ENCODE measurements around the gene CSAD.
A peak's percentile ranks its signal among the peaks of the same experiment; 100 is the strongest.

CSAD gene

GRCh38 chr12:53159195-53159839 is 21.4 kb downstream of the CSAD start:
- peak; percentile 79 to 81 for DNase-seq (ENCODE audit: extremely low read depth in 1 of 2, low read depth in 1 of 2)

GRCh38 chr12:53152390-53152789 is 28.3 kb downstream of the CSAD start:
- DNase-seq (ENCODE audit: extremely low read depth in 1 of 2, low read depth in 1 of 2), result no peak

- no peak for DNase-seq (ENCODE audit: extremely low read depth in 1 of 2, low read depth in 1 of 2)
These were observed 29.7 kb downstream of the CSAD start for GRCh38 chr12:53151039-53151438.

- DNase-seq (ENCODE audit: extremely low read depth in 1 of 2, low read depth in 1 of 2), result no peak
These were observed 33.1 kb downstream of the CSAD start for GRCh38 chr12:53147653-53148052.

GRCh38 chr12:53147181-53147580 is 33.5 kb downstream of the CSAD start:
- no peak for DNase-seq (ENCODE audit: extremely low read depth in 1 of 2, low read depth in 1 of 2)

- no peak for DNase-seq (ENCODE audit: extremely low read depth in 1 of 2, low read depth in 1 of 2)
These were observed 35.1 kb downstream of the CSAD start for GRCh38 chr12:53145383-53146260.

GRCh38 chr12:53143355-53143754 is 37.4 kb downstream of the CSAD start:
- no peak for DNase-seq (ENCODE audit: extremely low read depth in 1 of 2, low read depth in 1 of 2)

- no peak for DNase-seq (ENCODE audit: extremely low read depth in 1 of 2, low read depth in 1 of 2)
These were observed 47.0 kb downstream of the CSAD start for GRCh38 chr12:53133722-53134121.

GRCh38 chr12:53131844-53132243 is 48.9 kb downstream of the CSAD start:
- DNase-seq (ENCODE audit: extremely low read depth in 1 of 2, low read depth in 1 of 2), result no peak

- no peak for DNase-seq (ENCODE audit: extremely low read depth in 1 of 2, low read depth in 1 of 2)
These were observed 51.8 kb downstream of the CSAD start for GRCh38 chr12:53128780-53129569.

- DNase-seq (ENCODE audit: extremely low read depth in 1 of 2, low read depth in 1 of 2), result no peak
These were observed 53.6 kb downstream of the CSAD start for GRCh38 chr12:53127169-53127568.

- DNase-seq (ENCODE audit: extremely low read depth in 1 of 2, low read depth in 1 of 2), result no peak
These were observed 56.4 kb downstream of the CSAD start for GRCh38 chr12:53124352-53124723.

GRCh38 chr12:53123578-53124351 is 57.0 kb downstream of the CSAD start:
- DNase-seq (ENCODE audit: extremely low read depth in 1 of 2, low read depth in 1 of 2), result no peak

- DNase-seq (ENCODE audit: extremely low read depth in 1 of 2, low read depth in 1 of 2), result no peak
These were observed 57.7 kb downstream of the CSAD start for GRCh38 chr12:53122961-53123468.

GRCh38 chr12:53120685-53121525 is 59.8 kb downstream of the CSAD start:
- DNase-seq (ENCODE audit: extremely low read depth in 1 of 2, low read depth in 1 of 2), result no peak

- DNase-seq (ENCODE audit: extremely low read depth in 1 of 2, low read depth in 1 of 2), result no peak
These were observed 61.9 kb downstream of the CSAD start for GRCh38 chr12:53118751-53119300.

- no peak for DNase-seq (ENCODE audit: extremely low read depth in 1 of 2, low read depth in 1 of 2)
These were observed 64.7 kb downstream of the CSAD start for GRCh38 chr12:53115891-53116648.

- DNase-seq (ENCODE audit: extremely low read depth in 1 of 2, low read depth in 1 of 2), result no peak
These were observed 65.4 kb downstream of the CSAD start for GRCh38 chr12:53115112-53115890.
